GM12878 (cell line): ENCODE results near the gene SERPINF2.

Source experiments
- CBX3 ChIP-seq: fragments of 200-600 bp; sonication (generic); IDR thresholded peaks from 2 replicates; pipeline ENCODE4 v1.6.1; 2016; ENCODE audit warnings: low read depth, borderline replicate concordance
- EGR1 ChIP-seq, 2 experiments: IDR thresholded peaks; 1 replicate in 1 of 2; 2 replicates in 1 of 2; pipeline ENCODE4 v1.6.1; 2011 to 2012; ENCODE audit warnings: low read depth in 2 of 2, low read length in 2 of 2, borderline replicate concordance in 1 of 2, mild to moderate bottlenecking in 1 of 2, moderate library complexity in 1 of 2
- EZH2 ChIP-seq: IDR thresholded peaks from 2 replicates; pipeline ENCODE4 v1.6.1; 2012; ENCODE audit warnings: low read depth, mild to moderate bottlenecking, control low read depth, inconsistent platforms, low read length, borderline replicate concordance; ENCODE audit not compliant: control insufficient read depth
- HDAC2 ChIP-seq: fragments of 200-600 bp; sonication (generic); IDR thresholded peaks from 2 replicates; pipeline ENCODE4 v1.6.1; 2017
- JUNB ChIP-seq: IDR thresholded peaks from 2 replicates; pipeline ENCODE4 v1.6.1; 2016; ENCODE audit warnings: antibody characterized with exemption, mild to moderate bottlenecking
- JUND ChIP-seq: IDR thresholded peaks from 2 replicates; pipeline ENCODE4 v1.6.1; 2012; ENCODE audit warnings: low read depth, mild to moderate bottlenecking, low read length, improper control_type of control experiment, moderate library complexity
- PML ChIP-seq: IDR thresholded peaks from 2 replicates; pipeline ENCODE4 v1.6.1; 2012; ENCODE audit warnings: low read length, inconsistent platforms
- POLR2AphosphoS5 ChIP-seq: IDR thresholded peaks from 2 replicates; pipeline ENCODE4 v1.6.1; 2011; ENCODE audit warnings: mild to moderate bottlenecking, low read length, inconsistent platforms
- PRDM15 ChIP-seq: fragments of 450-650 bp; formaldehyde crosslinking; IDR thresholded peaks from 2 replicates; pipeline ENCODE4 v1.4.0; 2020; ENCODE audit warnings: mild to moderate bottlenecking, moderate library complexity
- RAD21 ChIP-seq: IDR thresholded peaks from 2 replicates; pipeline ENCODE4 v1.6.1; 2011; ENCODE audit warnings: mild to moderate bottlenecking, low read depth, low read length, moderate library complexity; ENCODE audit not compliant: insufficient read depth
- TF ChIP-seq, protein P1 (sequence below): IDR thresholded peaks from 2 replicates; pipeline ENCODE4 v1.6.1; 2011; ENCODE audit warnings: low read depth, low read length, improper control_type of control experiment, borderline replicate concordance
- TF ChIP-seq, protein P2 (sequence below), 3 experiments: IDR thresholded peaks in 2 of 3; conservative IDR thresholded peaks in 1 of 3; 2 replicates each; pipeline ENCODE4 v1.5.1; 2011; ENCODE audit warnings: low read depth in 3 of 3, low read length in 3 of 3, mild to moderate bottlenecking in 3 of 3, control low read depth in 2 of 3, moderate library complexity in 2 of 3, inconsistent platforms in 1 of 3, mixed read lengths in 1 of 3; ENCODE audit not compliant: control insufficient read depth in 2 of 3, insufficient read depth in 1 of 3; ENCODE audit errors: extremely low read depth in 1 of 3
- TF ChIP-seq, protein P3 (sequence below): fragments of 450-650 bp; IDR thresholded peaks from 2 replicates; pipeline ENCODE4 v1.6.1; 2016; ENCODE audit warnings: mild to moderate bottlenecking

DNA sequence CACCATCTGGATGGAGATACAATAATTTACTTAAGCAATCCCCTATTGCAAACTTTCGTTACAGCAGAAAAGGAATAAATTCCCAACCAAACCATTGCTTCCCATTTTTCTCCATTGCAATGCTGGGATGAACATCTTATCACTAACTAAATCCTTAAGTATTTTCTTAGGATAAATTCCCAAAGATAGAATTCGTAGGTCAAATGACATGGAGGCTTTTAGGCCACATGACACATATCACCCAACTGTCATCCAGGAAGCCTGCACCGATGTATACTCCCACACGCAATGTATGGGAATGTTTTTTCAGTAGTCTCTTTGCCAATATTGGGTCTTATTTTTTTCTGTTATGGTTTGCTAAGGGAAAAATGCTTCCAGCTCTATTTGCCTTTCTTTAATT, 30.9 kb upstream of the SERPINF2 start:
- TF ChIP-seq RAD21 = no peak
- no peak for TF ChIP-seq CBX3
- TF ChIP-seq, protein P1, sequence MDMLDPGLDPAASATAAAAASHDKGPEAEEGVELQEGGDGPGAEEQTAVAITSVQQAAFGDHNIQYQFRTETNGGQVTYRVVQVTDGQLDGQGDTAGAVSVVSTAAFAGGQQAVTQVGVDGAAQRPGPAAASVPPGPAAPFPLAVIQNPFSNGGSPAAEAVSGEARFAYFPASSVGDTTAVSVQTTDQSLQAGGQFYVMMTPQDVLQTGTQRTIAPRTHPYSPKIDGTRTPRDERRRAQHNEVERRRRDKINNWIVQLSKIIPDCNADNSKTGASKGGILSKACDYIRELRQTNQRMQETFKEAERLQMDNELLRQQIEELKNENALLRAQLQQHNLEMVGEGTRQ = no peak
- TF ChIP-seq, protein P2, sequence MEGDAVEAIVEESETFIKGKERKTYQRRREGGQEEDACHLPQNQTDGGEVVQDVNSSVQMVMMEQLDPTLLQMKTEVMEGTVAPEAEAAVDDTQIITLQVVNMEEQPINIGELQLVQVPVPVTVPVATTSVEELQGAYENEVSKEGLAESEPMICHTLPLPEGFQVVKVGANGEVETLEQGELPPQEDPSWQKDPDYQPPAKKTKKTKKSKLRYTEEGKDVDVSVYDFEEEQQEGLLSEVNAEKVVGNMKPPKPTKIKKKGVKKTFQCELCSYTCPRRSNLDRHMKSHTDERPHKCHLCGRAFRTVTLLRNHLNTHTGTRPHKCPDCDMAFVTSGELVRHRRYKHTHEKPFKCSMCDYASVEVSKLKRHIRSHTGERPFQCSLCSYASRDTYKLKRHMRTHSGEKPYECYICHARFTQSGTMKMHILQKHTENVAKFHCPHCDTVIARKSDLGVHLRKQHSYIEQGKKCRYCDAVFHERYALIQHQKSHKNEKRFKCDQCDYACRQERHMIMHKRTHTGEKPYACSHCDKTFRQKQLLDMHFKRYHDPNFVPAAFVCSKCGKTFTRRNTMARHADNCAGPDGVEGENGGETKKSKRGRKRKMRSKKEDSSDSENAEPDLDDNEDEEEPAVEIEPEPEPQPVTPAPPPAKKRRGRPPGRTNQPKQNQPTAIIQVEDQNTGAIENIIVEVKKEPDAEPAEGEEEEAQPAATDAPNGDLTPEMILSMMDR (IDR thresholded peaks at IDR 0.05 in 2 of 3, conservative IDR thresholded peaks at IDR 0.05 in 1 of 3; ENCODE audit: control insufficient read depth in 2 of 3, extremely low read depth in 1 of 3, insufficient read depth in 1 of 3, low read depth in 3 of 3, low read length in 3 of 3) = no peak
- TF ChIP-seq EZH2 = no peak
- no peak for TF ChIP-seq HDAC2
- TF ChIP-seq POLR2AphosphoS5 = no peak; the same call in 1 of the 2 replicates
- TF ChIP-seq PRDM15 = no peak
- no peak for TF ChIP-seq JUND
- TF ChIP-seq PML = no peak
- no peak for TF ChIP-seq EGR1 (IDR thresholded peaks at IDR 0.05; ENCODE audit: borderline replicate concordance in 1 of 2, low read depth in 2 of 2, low read length in 2 of 2)
- TF ChIP-seq JUNB = no peak
- TF ChIP-seq, protein P3, sequence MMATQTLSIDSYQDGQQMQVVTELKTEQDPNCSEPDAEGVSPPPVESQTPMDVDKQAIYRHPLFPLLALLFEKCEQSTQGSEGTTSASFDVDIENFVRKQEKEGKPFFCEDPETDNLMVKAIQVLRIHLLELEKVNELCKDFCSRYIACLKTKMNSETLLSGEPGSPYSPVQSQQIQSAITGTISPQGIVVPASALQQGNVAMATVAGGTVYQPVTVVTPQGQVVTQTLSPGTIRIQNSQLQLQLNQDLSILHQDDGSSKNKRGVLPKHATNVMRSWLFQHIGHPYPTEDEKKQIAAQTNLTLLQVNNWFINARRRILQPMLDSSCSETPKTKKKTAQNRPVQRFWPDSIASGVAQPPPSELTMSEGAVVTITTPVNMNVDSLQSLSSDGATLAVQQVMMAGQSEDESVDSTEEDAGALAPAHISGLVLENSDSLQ = no peak
